ELR (cell line): ENCODE data around the gene CLIP2.
"Not testable (repeated sequence)": the region's sequence is repeated elsewhere in the genome, so short reads cannot be mapped to it uniquely, and the experiment has no call there.

Source experiments
- DNase-seq: peaks from one replicate; pipeline ENCODE4 v3.0.0-alpha.2; 2015; ENCODE audit warnings: low read depth

Gene CLIP2

GRCh38 chr7:74289018-74289658 lies at the start of gene CLIP2:
Gene CLIP2, plus strand, starts transcription at chr7:74289407. Its CDS starts 28,140 bp downstream, at chr7:74317547.
- DNase-seq, result peak; percentile 84

GRCh38 chr7:74240482-74240881 lies 48.7 kb upstream of the CLIP2 start:
- DNase-seq, result no peak

DNA sequence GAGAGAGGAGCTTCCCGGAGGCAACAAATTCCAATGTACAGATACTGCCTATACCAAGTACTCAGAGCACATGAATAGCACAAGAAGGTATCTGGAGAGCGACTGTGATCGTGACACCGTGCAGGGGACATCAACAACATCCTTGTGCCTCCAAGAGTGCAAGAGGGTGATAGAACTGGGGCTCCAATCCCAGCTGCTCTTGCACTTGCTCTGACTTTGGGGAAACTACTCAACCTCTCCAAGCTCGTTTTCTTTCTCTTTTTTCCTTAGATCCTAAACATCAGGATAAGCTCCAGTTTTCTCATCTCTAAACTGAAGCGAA lies 47.1 kb upstream of the CLIP2 start:
- DNase-seq, result no peak

DNA sequence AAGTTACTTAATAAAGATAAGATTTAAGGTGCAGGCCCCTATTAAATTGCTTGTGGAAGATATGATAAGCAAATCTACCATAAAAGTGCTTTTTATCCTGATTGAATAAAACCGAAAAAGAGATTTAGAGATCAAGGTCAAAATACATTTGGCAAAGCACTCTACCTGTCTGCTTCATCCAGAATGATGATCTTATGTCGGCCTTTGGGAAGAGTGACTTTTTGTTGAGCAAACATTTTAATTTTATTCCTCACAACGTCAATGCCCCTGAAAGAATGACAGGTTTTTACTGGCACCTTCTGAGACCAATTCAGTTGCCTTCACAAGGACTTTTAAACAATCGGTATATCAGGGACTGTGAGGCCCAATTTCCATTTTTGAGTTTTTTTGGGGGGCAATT lies 42.7 kb upstream of the CLIP2 start:
- no peak for DNase-seq

- DNase-seq, result no peak
Measured at GRCh38 chr7:74248156-74248555, 41.1 kb upstream of the CLIP2 start.

DNA sequence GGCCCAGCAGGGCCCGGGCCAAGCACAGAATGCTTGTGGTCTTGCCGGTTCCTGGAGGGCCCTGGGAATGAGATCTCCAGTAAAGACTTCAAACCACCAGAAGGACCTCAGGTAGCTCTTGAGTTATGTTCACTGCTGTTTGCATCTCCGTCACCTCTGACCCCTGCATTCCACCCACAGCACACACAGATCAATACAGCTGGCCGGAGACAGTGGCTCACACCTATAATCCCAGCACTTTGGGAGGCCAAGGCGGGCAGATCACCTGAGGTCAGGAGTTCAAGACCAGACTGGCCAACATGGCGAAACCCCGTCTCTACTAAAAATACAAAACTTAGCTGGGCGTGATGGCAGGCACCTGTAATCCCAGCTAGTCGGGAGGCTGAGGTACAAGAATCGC lies 40.1 kb upstream of the CLIP2 start:
- not testable (repeated sequence) for DNase-seq

- no peak for DNase-seq
Measured at GRCh38 chr7:74252893-74253292, 36.3 kb upstream of the CLIP2 start.

GRCh38 chr7:74253331-74253730 lies 35.9 kb upstream of the CLIP2 start:
- no peak for DNase-seq

DNA sequence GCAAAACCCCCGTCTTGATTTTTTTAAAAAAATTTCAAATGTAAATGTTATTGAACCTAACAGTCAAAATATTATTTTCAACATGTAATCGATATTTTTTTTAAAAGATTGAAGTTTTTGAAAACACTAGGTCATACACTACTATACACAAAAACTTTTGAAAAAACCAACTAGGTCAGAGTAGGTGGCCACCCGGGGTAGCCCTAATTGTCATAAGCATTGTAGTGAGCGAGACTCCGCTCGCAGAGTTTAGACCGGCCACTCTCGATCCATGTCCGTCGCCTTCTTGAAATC lies 35.4 kb upstream of the CLIP2 start:
- DNase-seq, result no peak

DNA sequence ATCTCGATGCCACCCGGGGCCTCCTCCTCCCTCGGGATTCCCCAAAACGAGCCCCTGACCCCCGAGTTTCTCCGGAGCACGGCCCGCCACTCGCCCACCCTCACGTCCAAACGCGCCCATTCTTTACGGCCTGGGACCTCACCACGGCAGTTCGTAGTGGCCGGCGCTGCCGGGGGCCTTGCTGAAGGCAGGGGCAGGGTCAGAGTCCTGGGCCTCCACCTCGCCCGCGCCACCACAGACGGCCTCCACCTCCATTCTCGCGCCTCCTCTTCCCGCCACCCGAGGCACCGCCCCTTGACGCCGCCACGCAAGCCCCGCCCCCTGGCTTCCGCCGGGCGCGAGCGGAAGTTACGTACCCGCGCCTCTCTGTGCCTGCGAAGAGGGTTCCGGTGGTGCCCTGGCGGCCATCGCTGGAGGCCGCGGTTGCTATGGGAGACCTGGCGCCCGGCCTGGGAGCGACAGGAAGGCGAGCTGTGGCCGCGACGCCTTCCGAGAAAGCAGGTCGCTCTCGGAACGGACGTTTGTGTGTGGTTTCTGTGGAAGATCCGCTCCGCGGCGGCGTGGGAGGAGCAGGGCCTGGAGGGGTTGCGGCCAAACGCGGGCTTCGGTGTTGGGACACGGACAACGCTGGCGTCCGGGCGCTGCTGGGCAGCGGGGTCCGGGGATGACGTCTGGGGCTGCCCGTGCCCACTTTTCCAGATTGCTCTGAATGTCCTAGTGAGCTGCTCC lies 34.9 kb upstream of the CLIP2 start, which contains the start of gene RFC2:
Gene RFC2, minus strand, starts transcription at position 271 of the 729 bp plus-strand sequence. Its CDS starts 16 bp downstream, at position 255.
- DNase-seq, result peak; percentile 96

GRCh38 chr7:74254858-74255379 lies 34.3 kb upstream of the CLIP2 start:
- no peak for DNase-seq

DNA sequence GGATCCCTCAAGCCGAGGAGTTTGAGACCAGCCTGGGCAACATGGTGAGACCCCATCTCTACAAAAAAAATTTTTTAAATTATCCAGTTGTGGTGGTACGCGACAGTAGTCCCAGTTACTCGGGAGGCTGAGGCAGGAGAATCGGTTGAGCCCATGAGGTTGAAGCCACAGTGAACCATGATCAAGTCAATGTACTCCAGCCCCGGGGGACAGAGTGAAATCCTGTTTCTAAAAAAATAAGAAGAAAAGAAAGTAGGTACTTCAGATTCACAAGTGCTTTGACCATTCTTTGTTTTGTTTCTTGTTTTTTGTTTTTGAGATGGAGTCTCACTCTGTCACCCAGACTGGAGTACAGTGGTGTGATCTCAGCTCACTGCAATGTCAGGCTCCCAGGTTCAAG lies 33.7 kb upstream of the CLIP2 start:
- not testable (repeated sequence) for DNase-seq

GRCh38 chr7:74256491-74257408 lies 32.5 kb upstream of the CLIP2 start:
- DNase-seq, result no peak

DNA sequence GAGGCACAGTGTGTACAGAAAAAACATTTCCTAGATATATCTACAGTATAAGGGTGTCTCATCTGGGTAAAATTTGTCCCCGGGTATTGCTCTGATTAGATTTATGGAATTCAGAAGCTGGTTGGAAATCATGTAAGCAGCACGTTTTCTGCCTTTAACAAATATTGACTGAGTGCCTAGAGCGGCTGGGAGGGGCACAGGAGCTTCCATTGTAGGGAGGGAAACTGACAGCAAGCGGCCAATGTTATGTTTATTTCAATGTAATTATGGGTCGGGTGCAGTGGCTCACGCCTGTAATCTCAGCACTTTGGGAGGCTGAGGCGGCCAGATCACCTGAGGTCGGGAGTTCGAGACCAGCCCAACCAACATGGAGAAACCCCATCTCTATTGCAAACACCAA lies 30.6 kb upstream of the CLIP2 start:
- DNase-seq, result no peak

GRCh38 chr7:74262639-74263398 lies 26.4 kb upstream of the CLIP2 start:
- peak; percentile 18 for DNase-seq

- no peak for DNase-seq
Measured at GRCh38 chr7:74263399-74264120, 25.6 kb upstream of the CLIP2 start.

- DNase-seq, result no peak
Measured at GRCh38 chr7:74266191-74266963, 22.8 kb upstream of the CLIP2 start.

DNA sequence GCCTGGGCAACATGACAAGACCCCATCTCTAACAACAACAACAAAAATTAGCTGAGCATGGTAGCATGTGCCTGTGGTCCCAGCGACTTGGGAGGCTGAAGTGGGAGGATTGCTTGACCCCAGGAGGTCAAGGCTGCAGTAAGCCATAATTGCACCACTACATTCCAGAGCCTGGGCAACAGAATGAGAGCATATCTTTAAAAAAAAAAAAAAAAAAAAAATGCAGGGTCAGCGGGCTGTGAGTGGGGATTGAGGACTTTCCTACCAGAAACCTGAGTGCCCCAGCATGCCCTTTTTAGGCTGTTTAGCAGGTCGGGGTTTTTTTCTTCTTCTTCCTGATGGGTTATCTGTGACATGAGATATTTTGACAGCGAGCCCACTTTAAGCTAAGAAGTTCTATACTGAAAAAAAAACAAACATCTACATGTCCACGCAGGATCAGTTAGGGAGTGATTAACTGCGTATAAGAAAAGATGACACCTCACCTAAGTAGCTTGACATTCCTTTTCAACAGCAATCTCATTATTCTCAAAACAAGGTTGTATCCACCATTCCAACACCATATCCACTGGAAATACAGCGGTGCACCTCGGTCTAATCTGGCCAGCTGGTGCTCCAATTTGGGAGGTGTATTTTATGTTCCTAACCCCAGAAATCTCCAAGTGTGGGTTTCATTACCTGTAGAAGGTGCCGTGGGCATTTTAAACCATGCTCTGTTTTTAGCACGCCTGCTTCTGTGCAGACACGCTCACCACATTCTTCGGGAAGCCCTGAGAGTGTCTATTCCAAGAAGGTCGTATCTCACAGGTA lies 21.2 kb upstream of the CLIP2 start:
- no peak for DNase-seq

DNA sequence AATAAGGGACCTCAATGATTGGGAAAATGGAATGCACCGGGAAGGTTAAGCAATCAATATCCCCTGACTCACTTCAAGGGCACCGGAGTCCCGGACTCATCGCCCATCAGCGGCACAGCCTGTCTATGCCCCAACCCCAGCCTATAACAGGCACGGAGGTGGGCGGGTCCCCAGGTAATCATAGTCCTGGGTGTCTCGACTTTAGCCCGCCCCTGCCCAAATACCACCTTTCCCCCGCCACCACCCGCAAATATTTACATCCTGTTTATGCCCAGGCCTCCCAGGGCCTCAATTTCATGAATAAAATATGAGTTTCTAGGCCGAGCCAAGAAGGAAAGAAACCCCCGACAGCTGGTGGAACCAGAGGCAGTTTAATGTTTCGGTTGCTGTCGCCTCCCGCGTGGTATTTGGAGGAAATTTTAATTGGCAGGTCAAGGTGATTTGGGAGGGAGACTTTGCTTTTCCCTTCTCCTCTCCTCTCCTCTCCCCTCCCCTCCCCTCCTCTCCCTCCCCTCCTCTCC lies 19.4 kb upstream of the CLIP2 start:
- peak; percentile 71 for DNase-seq
